HCT116 (cell line): Measurements from ENCODE around the gene CSK. TPM values are rescaled to one million over a fixed set of nuclear protein-coding genes. Genes with fewer than 3 reads are reported as not detected.

ENCODE experiments used
- ATAC-seq: fragments of 200-7000 bp; cut with Tn5 transposase; 2 replicates; pipeline ENCODE4 v1.9.1; 2020; ENCODE audit warnings: mild to moderate bottlenecking, moderate library complexity
- BruUV-seq: library from RNA; stranded (reverse); fragments of 400-500 nt; replicated peaks from 2 replicates; lab custom pipeline; 2021; lab: Mats Ljungman, UMichigan
- CTCF ChIA-PET: fragments of 300-600 bp; sonication (Branson Sonifier 250); formaldehyde crosslinking; loops from one replicate; lab custom pipeline; 2021; ENCODE audit warnings: antibody characterized with exemption; lab: Charles Lee
- POLR2A ChIA-PET: fragments of 300-600, 350-600 bp; sonication (Branson Sonifier 250); formaldehyde crosslinking; loops from one replicate; lab custom pipeline; 2021; ENCODE audit warnings: antibody characterized with exemption; lab: Charles Lee
- RAD21 ChIA-PET, 2 experiments: fragments of 300-600 bp; sonication (Branson Sonifier 250); formaldehyde crosslinking; loops; one replicate each; lab custom pipeline; 2023; ENCODE audit warnings: low total read pairs in 2 of 2; ENCODE audit not compliant: uncharacterized antibody in 2 of 2, unreplicated experiment in 2 of 2, low non-redundant PET in 1 of 2; lab: Charles Lee
- DNase-seq: peaks from one replicate; pipeline ENCODE4 v3.0.0-alpha.2; 2010; ENCODE audit warnings: low read depth, low spot score
- H2AFZ ChIP-seq: fragments of 200-600 bp; shearing (Covaris generic), sonication (generic); 2 replicates; pipeline ENCODE4 v1.6.1; 2017; ENCODE audit warnings: low read depth, mixed run types, mixed read lengths, antibody characterized with exemption, low read length; ENCODE audit not compliant: poor library complexity, severe bottlenecking
- H3K27ac ChIP-seq: 2 replicates; pipeline ENCODE4 v1.5.1; 2012; ENCODE audit warnings: low read depth, low read length
- H3K27me3 ChIP-seq: fragments of 200-600 bp; sonication (generic); 2 replicates; pipeline ENCODE4 v1.6.1; 2016; ENCODE audit warnings: mixed run types, low read length, mixed read lengths; ENCODE audit not compliant: insufficient read depth
- H3K36me3 ChIP-seq, 2 experiments: fragments of 200-500 bp in 1 of 2; fragments of 200-600 bp in 1 of 2; sonication (Bioruptor generic) in 1 of 2; sonication (generic) in 1 of 2; 2 replicates each; pipeline versions ENCODE4 v1.5.1 to v1.6.1; 2014 to 2016; ENCODE audit warnings: low read length in 2 of 2, inconsistent platforms in 1 of 2, mixed read lengths in 1 of 2, mixed run types in 1 of 2; ENCODE audit not compliant: insufficient read depth in 2 of 2, control insufficient read depth in 1 of 2
- H3K4me1 ChIP-seq, 2 experiments: fragments of 200-600 bp in 1 of 2; sonication (generic) in 1 of 2; 2 replicates each; pipeline versions ENCODE4 v1.5.1 to v1.6.1; 2012 to 2017; ENCODE audit warnings: low read length in 2 of 2, inconsistent platforms in 1 of 2, mild to moderate bottlenecking in 1 of 2, mixed read lengths in 1 of 2, mixed run types in 1 of 2, moderate library complexity in 1 of 2; ENCODE audit not compliant: insufficient read depth in 2 of 2, control insufficient read depth in 1 of 2
- H3K4me2 ChIP-seq: fragments of 200-600 bp; sonication (generic); 2 replicates; pipeline ENCODE4 v1.6.1; 2017; ENCODE audit warnings: mixed run types, low read length, mixed read lengths
- H3K4me3 ChIP-seq, 2 experiments: fragments of 200-600 bp in 1 of 2; sonication (generic) in 1 of 2; replicated peaks in 1 of 2; 2 replicates each; pipeline ENCODE4 v1.5.1; 2011 to 2016; ENCODE audit warnings: low read length in 2 of 2, control low read depth in 1 of 2, low read depth in 1 of 2, mild to moderate bottlenecking in 1 of 2, mixed read lengths in 1 of 2, mixed run types in 1 of 2
- H3K79me2 ChIP-seq: fragments of 200-600 bp; sonication (generic); 2 replicates; pipeline ENCODE4 v1.6.1; 2017; ENCODE audit warnings: mild to moderate bottlenecking, mixed run types, low read length, moderate library complexity, mixed read lengths; ENCODE audit not compliant: insufficient read depth
- H3K9ac ChIP-seq: fragments of 200-600 bp; sonication (generic); 2 replicates; pipeline ENCODE4 v1.6.1; 2016; ENCODE audit warnings: low read length, mixed read lengths
- H3K9me2 ChIP-seq: fragments of 200-600 bp; sonication (generic), shearing (Covaris generic); 2 replicates; pipeline ENCODE4 v1.6.1; 2017; ENCODE audit warnings: mixed run types, mild to moderate bottlenecking, moderate library complexity; ENCODE audit not compliant: insufficient read depth
- H3K9me3 ChIP-seq, 2 experiments: fragments of 200-500 bp in 1 of 2; fragments of 200-600 bp in 1 of 2; sonication (Bioruptor generic) in 1 of 2; sonication (generic) in 1 of 2; 2 replicates each; pipeline ENCODE4 v1.6.1; 2014 to 2017; ENCODE audit warnings: low read length in 2 of 2, mixed read lengths in 2 of 2, inconsistent platforms in 1 of 2, low read depth in 1 of 2, mild to moderate bottlenecking in 1 of 2, mixed run types in 1 of 2, moderate library complexity in 1 of 2; ENCODE audit not compliant: control insufficient read depth in 1 of 2, insufficient read depth in 1 of 2
- H4K20me1 ChIP-seq: fragments of 200-600 bp; sonication (generic), shearing (Covaris generic); 2 replicates; pipeline ENCODE4 v1.6.1; 2017; ENCODE audit warnings: mixed run types, mild to moderate bottlenecking, moderate library complexity; ENCODE audit not compliant: insufficient read depth
- CBX3 ChIP-seq: IDR thresholded peaks from 2 replicates; pipeline ENCODE4 v1.6.1; 2012; ENCODE audit warnings: low read depth
- CEBPB ChIP-seq: IDR thresholded peaks from 2 replicates; pipeline ENCODE4 v1.6.1; 2012; ENCODE audit warnings: low read depth
- EGR1 ChIP-seq: IDR thresholded peaks from 2 replicates; pipeline ENCODE4 v1.6.1; 2012; ENCODE audit warnings: low read depth
- ELF1 ChIP-seq: IDR thresholded peaks from 2 replicates; pipeline ENCODE4 v1.6.1; 2012; ENCODE audit warnings: low read depth, borderline replicate concordance
- EZH2phosphoT487 ChIP-seq: fragments of 200-600 bp; IDR thresholded peaks from 2 replicates; pipeline ENCODE4 v1.6.1; 2018; ENCODE audit warnings: antibody characterized with exemption, borderline replicate concordance
- JUND ChIP-seq: IDR thresholded peaks from 2 replicates; pipeline ENCODE4 v1.6.1; 2012
- TCF7L2 ChIP-seq: IDR thresholded peaks from 2 replicates; pipeline ENCODE4 v1.7.0; 2011; ENCODE audit warnings: borderline replicate concordance, inconsistent platforms; ENCODE audit not compliant: insufficient read depth, insufficient read length; ENCODE audit errors: extremely low read depth
- YY1 ChIP-seq: IDR thresholded peaks from 2 replicates; pipeline ENCODE4 v1.6.1; 2011; ENCODE audit warnings: low read length, low read depth, moderate library complexity, mild to moderate bottlenecking; ENCODE audit not compliant: insufficient replicate concordance; ENCODE audit errors: extremely low read depth
- ZNF274 ChIP-seq: fragments of 200-500 bp; sonication (Bioruptor generic); IDR thresholded peaks from 2 replicates; pipeline ENCODE4 v1.6.1; 2014; ENCODE audit warnings: mild to moderate bottlenecking, low read depth, low read length, inconsistent platforms
- intact Hi-C: fragments of 100-400 bp; cut with micrococcal nuclease; formaldehyde crosslinking; loops from 2 replicates; pipeline ENCODE4 v1.10.0; 2022
- total RNA-seq: library from RNA; stranded (reverse); gene quantifications from one replicate; pipeline ENCODE4 v1.2.1, GENCODE V29; 2021; ENCODE audit not compliant: unreplicated experiment
- TF ChIP-seq, protein P1 (sequence below): IDR thresholded peaks from 2 replicates; pipeline ENCODE4 v1.6.1; 2012
- TF ChIP-seq, protein P2 (sequence below): IDR thresholded peaks from 2 replicates; pipeline ENCODE4 v1.6.1; 2012; ENCODE audit warnings: low read depth

Gene CSK
- total RNA-seq, 1 experiment from 2014 or later, result 72.2 TPM

DNA sequence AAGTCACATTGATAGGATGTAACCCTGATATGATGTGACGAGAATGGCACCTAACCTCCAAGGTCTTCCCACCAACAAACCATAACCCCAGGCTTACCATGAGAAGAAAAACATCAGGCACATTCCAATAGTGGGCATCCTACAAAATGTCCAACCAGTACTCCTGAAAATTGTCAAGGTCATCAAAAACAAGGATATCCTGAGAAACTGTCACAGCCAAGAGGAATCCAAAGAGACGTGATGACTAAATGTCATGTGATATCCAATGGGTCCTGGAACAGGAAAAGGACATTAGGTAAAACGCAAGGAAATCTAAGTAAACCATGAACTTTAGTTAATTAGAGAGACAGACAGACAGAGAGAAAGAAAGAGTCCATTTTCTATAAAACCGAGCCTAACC lies 35.5 kb upstream of the CSK start:
- no peaks in the 10 kb centered on the region for H3K79me2 ChIP-seq
- H4K20me1 ChIP-seq, result no peaks in the 10 kb centered on the region
- H3K9me3 ChIP-seq, result peaks cover 4 to 7% of the 10 kb centered on the region in 2 experiments; a peak in 1 of 4 replicates
- H3K4me3 ChIP-seq, result no peak overlapping the region
- DNase-seq (no peak), ATAC-seq (no peak)
- no peak overlapping the region for H3K27ac ChIP-seq
- no peaks in the 10 kb centered on the region for H3K9me2 ChIP-seq
- no peak overlapping the region for H3K9ac ChIP-seq
- TF ChIP-seq, protein P1, sequence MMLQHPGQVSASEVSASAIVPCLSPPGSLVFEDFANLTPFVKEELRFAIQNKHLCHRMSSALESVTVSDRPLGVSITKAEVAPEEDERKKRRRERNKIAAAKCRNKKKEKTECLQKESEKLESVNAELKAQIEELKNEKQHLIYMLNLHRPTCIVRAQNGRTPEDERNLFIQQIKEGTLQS, result no peak
- TF ChIP-seq CBX3 (no peak), EZH2phosphoT487 (no peak), TCF7L2 (no peak), EGR1 (no peak), YY1 (no peak), ZNF274 (no peak), CEBPB (no peak), ELF1 (no peak), JUND (no peak)
- TF ChIP-seq, protein P2, sequence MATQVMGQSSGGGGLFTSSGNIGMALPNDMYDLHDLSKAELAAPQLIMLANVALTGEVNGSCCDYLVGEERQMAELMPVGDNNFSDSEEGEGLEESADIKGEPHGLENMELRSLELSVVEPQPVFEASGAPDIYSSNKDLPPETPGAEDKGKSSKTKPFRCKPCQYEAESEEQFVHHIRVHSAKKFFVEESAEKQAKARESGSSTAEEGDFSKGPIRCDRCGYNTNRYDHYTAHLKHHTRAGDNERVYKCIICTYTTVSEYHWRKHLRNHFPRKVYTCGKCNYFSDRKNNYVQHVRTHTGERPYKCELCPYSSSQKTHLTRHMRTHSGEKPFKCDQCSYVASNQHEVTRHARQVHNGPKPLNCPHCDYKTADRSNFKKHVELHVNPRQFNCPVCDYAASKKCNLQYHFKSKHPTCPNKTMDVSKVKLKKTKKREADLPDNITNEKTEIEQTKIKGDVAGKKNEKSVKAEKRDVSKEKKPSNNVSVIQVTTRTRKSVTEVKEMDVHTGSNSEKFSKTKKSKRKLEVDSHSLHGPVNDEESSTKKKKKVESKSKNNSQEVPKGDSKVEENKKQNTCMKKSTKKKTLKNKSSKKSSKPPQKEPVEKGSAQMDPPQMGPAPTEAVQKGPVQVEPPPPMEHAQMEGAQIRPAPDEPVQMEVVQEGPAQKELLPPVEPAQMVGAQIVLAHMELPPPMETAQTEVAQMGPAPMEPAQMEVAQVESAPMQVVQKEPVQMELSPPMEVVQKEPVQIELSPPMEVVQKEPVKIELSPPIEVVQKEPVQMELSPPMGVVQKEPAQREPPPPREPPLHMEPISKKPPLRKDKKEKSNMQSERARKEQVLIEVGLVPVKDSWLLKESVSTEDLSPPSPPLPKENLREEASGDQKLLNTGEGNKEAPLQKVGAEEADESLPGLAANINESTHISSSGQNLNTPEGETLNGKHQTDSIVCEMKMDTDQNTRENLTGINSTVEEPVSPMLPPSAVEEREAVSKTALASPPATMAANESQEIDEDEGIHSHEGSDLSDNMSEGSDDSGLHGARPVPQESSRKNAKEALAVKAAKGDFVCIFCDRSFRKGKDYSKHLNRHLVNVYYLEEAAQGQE, result no peak
- intact Hi-C loops, result loop anchor here (10.0 kb wide), 1 partner anchor 732 kb away; no protein-coding TSS in a partner anchor
- BruUV-seq, result no TSS peak
- no peaks in the 10 kb centered on the region for H3K36me3 ChIP-seq
- no peak overlapping the region for H2AFZ ChIP-seq
- CTCF ChIA-PET, result no interaction called here
- POLR2A ChIA-PET, result no interaction called here
- no peaks in the 10 kb centered on the region for H3K27me3 ChIP-seq
- H3K4me1 ChIP-seq, result no peaks in the 10 kb centered on the region
- RAD21 ChIA-PET, result no interaction called here
- H3K4me2 ChIP-seq, result no peak overlapping the region
